Activated CD4-positive, alpha-beta T cell treated with anti-CD3 and anti-CD28 coated beads, Interleukin-2, amount 50 U/mL, for 24 hours (primary cell): ENCODE results near the gene ARMH2.
"Not testable (repeated sequence)": the region's sequence is repeated elsewhere in the genome, so short reads cannot be mapped to it uniquely, and the experiment has no call there.

Source experiments
- DNase-seq, 2 donors: peaks; one replicate each; pipeline ENCODE4 v3.0.0-alpha.2; 2020; ENCODE audit warnings: low read depth in 1 of 2, low spot score in 1 of 2

ARMH2 gene

GRCh38 chr6:24765968-24766367, 32.7 kb downstream of the ARMH2 start:
- not testable (repeated sequence) for DNase-seq

GRCh38 chr6:24764833-24765828, 33.6 kb downstream of the ARMH2 start:
- not testable (repeated sequence) for DNase-seq

DNA sequence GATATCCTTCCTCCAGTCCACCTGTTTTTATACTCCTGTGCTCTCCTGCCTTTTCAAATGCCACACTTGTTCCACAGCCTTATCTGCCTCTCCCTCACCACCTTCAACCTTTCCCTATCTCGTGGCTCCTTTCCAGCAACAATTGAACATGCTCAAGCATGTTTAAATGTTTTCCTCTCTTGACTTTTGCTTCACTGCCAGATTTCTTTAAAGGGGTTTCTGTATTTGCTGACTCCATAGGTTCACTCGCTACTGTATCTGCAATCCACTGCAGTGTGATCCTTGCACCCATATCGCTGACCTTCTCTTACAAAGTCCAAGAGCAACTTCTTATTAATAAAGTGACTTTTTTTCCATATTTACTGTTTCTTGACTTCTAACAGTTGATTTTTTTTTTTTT, 35.1 kb downstream of the ARMH2 start:
- DNase-seq: no peak

- no peak for DNase-seq
These were observed 36.9 kb downstream of the ARMH2 start for GRCh38 chr6:24761851-24762250.

DNA sequence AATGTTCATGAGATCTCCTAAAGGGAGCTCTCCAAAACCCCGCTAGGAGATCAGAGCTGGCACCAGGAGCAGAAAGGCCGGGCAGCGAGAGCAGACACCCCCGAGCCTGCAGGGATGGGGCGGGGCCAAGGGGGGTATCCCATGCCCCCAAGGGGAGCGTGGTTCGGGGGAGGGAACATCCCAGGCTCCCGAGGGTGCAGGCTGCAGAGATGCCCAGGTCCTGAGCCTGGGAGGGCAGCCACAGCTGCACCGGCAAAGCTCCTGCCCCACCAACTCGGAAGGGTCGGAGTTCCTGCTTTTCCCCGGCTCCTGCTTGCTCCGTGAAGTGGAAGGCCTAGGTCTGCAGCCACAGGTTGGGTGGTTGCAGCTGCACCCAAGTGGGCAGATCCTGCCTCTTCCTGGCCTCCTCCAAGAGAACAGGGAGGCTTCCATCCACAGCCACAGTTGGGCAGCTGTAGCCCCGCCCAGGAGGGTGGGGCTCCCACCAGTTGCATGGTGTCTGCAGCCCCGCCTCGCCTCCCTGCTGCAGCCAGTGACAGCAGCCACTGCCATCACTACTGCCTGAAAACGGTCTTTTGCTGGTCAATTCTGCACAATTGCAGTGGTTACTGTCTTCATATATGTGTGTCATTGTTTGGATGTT, 37.4 kb downstream of the ARMH2 start:
- no peak for DNase-seq

GRCh38 chr6:24760210-24760609, 38.5 kb downstream of the ARMH2 start:
- DNase-seq: no peak

DNA sequence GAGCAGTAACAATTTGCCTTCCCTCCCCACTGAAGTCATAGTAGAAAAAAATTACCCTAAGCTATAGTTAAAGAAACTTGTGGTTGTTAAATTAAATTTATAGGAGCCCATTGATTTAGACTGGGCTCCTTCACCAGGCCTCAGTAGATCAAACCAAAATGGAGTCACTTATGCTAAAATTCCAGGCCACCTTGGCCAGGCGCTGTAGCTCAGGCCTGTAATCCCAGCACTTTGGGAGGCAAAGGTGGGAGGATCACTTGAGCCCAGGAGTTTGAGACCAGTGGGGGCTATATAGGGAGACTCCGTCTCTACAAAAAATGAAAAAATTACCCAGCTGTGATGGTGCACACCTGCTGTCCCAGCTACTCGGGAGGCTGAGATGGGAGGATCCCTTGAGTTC, 39.0 kb downstream of the ARMH2 start:
- DNase-seq: no peak

- no peak for DNase-seq
These were observed 41.1 kb downstream of the ARMH2 start for GRCh38 chr6:24757611-24758010.

GRCh38 chr6:24755279-24755678, 43.4 kb downstream of the ARMH2 start:
- DNase-seq: no peak

- DNase-seq: not testable (repeated sequence)
These were observed 44.3 kb downstream of the ARMH2 start for GRCh38 chr6:24754378-24754777.

DNA sequence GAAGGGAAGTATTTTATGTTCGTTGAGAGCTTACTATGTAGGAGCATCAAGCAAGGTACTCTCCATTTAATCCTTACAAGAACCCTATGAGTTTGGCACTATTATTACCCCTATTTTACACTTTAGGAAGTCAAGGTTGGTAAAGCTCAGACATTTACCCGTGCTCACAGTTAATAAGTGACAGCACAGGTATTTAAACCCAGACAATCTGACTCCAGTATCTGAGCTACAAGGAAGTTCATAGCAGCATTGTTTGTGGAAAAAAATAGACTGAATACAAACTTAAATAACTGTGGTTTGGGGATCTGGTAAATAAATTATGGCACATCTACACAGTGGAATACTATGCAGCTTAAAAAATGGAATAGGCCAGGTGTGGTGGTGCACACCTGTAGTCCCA, 45.2 kb downstream of the ARMH2 start:
- DNase-seq: no peak

DNA sequence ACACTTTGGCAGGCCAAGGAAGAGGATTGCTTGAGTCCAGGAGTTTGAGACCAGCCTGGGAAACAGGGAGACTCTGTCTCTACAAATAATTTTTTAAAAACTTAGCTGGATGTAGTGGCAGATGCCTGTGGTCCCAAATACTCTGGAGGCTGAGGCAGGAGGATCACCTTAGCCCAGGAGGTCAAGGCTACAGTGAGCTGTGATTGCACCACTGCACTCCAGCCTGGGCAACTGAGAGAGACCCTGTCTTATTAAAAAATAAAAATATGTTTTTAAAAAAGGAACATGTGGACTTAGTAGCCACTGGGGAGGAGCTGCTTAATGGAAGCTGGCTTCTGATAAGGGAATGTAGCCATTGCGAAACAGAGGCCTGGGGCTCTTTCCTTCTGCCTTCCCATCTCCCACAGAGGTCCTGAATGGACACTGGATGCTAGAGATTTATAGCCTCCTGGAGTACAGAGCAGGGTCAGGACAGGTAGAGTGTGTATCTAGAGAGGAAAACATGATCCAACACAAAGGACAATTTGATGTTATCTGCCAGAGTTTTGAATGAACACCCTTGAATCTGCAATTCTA, 45.7 kb downstream of the ARMH2 start:
- DNase-seq: no peak

- no peak for DNase-seq
These were observed 46.2 kb downstream of the ARMH2 start for GRCh38 chr6:24752503-24752902.

- DNase-seq: not testable (repeated sequence)
These were observed 47.8 kb downstream of the ARMH2 start for GRCh38 chr6:24750878-24751277.

GRCh38 chr6:24749297-24749696, 49.4 kb downstream of the ARMH2 start:
- no peak for DNase-seq
